SK-N-SH treated with all-trans-retinoic acid at 6 μM for 48 hours (cell line): ENCODE data around the gene LANCL2.

ENCODE experiments used
- ATAC-seq: fragments of 200-7000 bp; cut with Tn5 transposase; 3 replicates; pipeline ENCODE4 v1.9.1; 2020; ENCODE audit warnings: mild to moderate bottlenecking, moderate library complexity
- ARNTL ChIP-seq: fragments of 450-650 bp; formaldehyde crosslinking; IDR thresholded peaks from 2 replicates; pipeline ENCODE4 v1.5.0; 2020; ENCODE audit warnings: low read depth, mild to moderate bottlenecking, moderate library complexity, borderline replicate concordance
- BACH2 ChIP-seq: fragments of 250-450 bp; sonication (Bioruptor Pico); IDR thresholded peaks from 2 replicates; pipeline ENCODE4 v1.9.0; 2021; ENCODE audit warnings: mild to moderate bottlenecking, borderline replicate concordance
- CREB5 ChIP-seq: fragments of 250-450 bp; sonication (Bioruptor Pico); IDR thresholded peaks from 2 replicates; pipeline ENCODE4 v1.5.1; 2020; ENCODE audit warnings: low read depth, mild to moderate bottlenecking, moderate library complexity
- CSDC2 ChIP-seq: fragments of 250-450 bp; sonication (Bioruptor Pico); IDR thresholded peaks from 2 replicates; pipeline ENCODE4 v1.5.0; 2020; ENCODE audit warnings: mild to moderate bottlenecking, moderate library complexity
- ESRRG ChIP-seq: fragments of 250-450 bp; sonication (Bioruptor Pico); IDR thresholded peaks from 2 replicates; pipeline ENCODE4 v1.6.1; 2021; ENCODE audit warnings: mild to moderate bottlenecking
- GLIS3 ChIP-seq: fragments of 250-450 bp; sonication (Bioruptor Pico); IDR thresholded peaks from 2 replicates; pipeline ENCODE4 v1.5.0; 2020; ENCODE audit warnings: mild to moderate bottlenecking, moderate library complexity
- ISL1 ChIP-seq: fragments of 250-450 bp; sonication (Bioruptor Pico); IDR thresholded peaks from 2 replicates; pipeline ENCODE4 v2.1.2; 2022; ENCODE audit warnings: mild to moderate bottlenecking, moderate library complexity
- OSR1 ChIP-seq: fragments of 250-450 bp; sonication (Bioruptor Pico); IDR thresholded peaks from 2 replicates; pipeline ENCODE4 v1.8.0; 2022; ENCODE audit warnings: moderate library complexity, mild to moderate bottlenecking, inconsistent platforms
- PATZ1 ChIP-seq: fragments of 250-450 bp; sonication (Bioruptor Pico); IDR thresholded peaks from 2 replicates; pipeline ENCODE4 v1.8.0; 2020; ENCODE audit warnings: mild to moderate bottlenecking, moderate library complexity, borderline replicate concordance
- PPARA ChIP-seq: fragments of 250-450 bp; sonication (Bioruptor Pico); IDR thresholded peaks from 2 replicates; pipeline ENCODE4 v1.5.0; 2020; ENCODE audit warnings: mild to moderate bottlenecking, borderline replicate concordance
- RARB ChIP-seq: fragments of 250-450 bp; sonication (Bioruptor Pico); IDR thresholded peaks from 2 replicates; pipeline ENCODE4 v1.8.0; 2021; ENCODE audit warnings: mild to moderate bottlenecking, moderate library complexity
- TCF4 ChIP-seq: fragments of 250-450 bp; sonication (Bioruptor Pico); IDR thresholded peaks from 2 replicates; pipeline ENCODE4 v1.8.0; 2021; ENCODE audit warnings: mild to moderate bottlenecking, moderate library complexity, borderline replicate concordance
- ZC3H10 ChIP-seq: fragments of 250-450 bp; sonication (Bioruptor Pico); IDR thresholded peaks from 2 replicates; pipeline ENCODE4 v1.5.1; 2021; ENCODE audit warnings: mild to moderate bottlenecking, moderate library complexity
- ZFP3 ChIP-seq: fragments of 250-450 bp; sonication (Bioruptor Pico); IDR thresholded peaks from 2 replicates; pipeline ENCODE4 v1.5.0; 2020; ENCODE audit warnings: mild to moderate bottlenecking, moderate library complexity
- ZFP30 ChIP-seq: fragments of 450-650 bp; formaldehyde crosslinking; IDR thresholded peaks from 2 replicates; pipeline ENCODE4 v1.5.0; 2022; ENCODE audit warnings: mild to moderate bottlenecking, moderate library complexity
- ZNF565 ChIP-seq: fragments of 450-650 bp; formaldehyde crosslinking; conservative IDR thresholded peaks from 2 replicates; pipeline ENCODE4 v1.5.0; 2020; ENCODE audit warnings: low read depth, mild to moderate bottlenecking, moderate library complexity
- ZNF70 ChIP-seq: fragments of 450-650 bp; formaldehyde crosslinking; IDR thresholded peaks from 2 replicates; pipeline ENCODE4 v1.5.0; 2020; ENCODE audit warnings: mild to moderate bottlenecking, moderate library complexity
- ZNF8 ChIP-seq: fragments of 450-650 bp; formaldehyde crosslinking; IDR thresholded peaks from 2 replicates; pipeline ENCODE4 v1.5.0; 2020; ENCODE audit warnings: mild to moderate bottlenecking, moderate library complexity
- TF ChIP-seq, protein P1 (sequence below): fragments of 250-450 bp; sonication (Bioruptor Pico); IDR thresholded peaks from 2 replicates; pipeline ENCODE4 v1.8.0; 2021; ENCODE audit warnings: low read depth, mild to moderate bottlenecking, moderate library complexity, borderline replicate concordance
- TF ChIP-seq, protein P2 (sequence below): fragments of 250-450 bp; sonication (Bioruptor Pico); IDR thresholded peaks from 2 replicates; pipeline ENCODE4 v1.5.1; 2021; ENCODE audit warnings: mild to moderate bottlenecking, moderate library complexity
- TF ChIP-seq, protein P3 (sequence below): fragments of 250-450 bp; sonication (Bioruptor Pico); IDR thresholded peaks from 2 replicates; pipeline ENCODE4 v1.5.0; 2020; ENCODE audit warnings: mild to moderate bottlenecking, moderate library complexity

LANCL2 gene

GRCh38 chr7:55342216-55342871 is 22.8 kb upstream of the LANCL2 start (continued):
- no peak for TF ChIP-seq CREB5 (CRISPR knock-in tag)
- TF ChIP-seq, all 23 proteins: peak for 0

- TF ChIP-seq OSR1: no peak
- TF ChIP-seq ZC3H10 (CRISPR knock-in tag): no peak
- no peak for TF ChIP-seq ARNTL (CRISPR knock-in tag)
- TF ChIP-seq ZNF70 (CRISPR knock-in tag): no peak
- TF ChIP-seq, protein P1, sequence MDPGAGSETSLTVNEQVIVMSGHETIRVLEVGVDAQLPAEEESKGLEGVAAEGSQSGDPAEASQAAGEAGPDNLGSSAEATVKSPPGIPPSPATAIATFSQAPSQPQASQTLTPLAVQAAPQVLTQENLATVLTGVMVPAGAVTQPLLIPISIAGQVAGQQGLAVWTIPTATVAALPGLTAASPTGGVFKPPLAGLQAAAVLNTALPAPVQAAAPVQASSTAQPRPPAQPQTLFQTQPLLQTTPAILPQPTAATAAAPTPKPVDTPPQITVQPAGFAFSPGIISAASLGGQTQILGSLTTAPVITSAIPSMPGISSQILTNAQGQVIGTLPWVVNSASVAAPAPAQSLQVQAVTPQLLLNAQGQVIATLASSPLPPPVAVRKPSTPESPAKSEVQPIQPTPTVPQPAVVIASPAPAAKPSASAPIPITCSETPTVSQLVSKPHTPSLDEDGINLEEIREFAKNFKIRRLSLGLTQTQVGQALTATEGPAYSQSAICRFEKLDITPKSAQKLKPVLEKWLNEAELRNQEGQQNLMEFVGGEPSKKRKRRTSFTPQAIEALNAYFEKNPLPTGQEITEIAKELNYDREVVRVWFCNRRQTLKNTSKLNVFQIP (CRISPR knock-in tag): no peak
- TF ChIP-seq ISL1 (CRISPR knock-in tag): no peak
- TF ChIP-seq ZNF565 (CRISPR knock-in tag): no peak
- no peak for TF ChIP-seq GLIS3 (CRISPR knock-in tag)
- TF ChIP-seq ZFP30: no peak
- TF ChIP-seq ZFP3 (CRISPR knock-in tag): no peak
- TF ChIP-seq, protein P2, sequence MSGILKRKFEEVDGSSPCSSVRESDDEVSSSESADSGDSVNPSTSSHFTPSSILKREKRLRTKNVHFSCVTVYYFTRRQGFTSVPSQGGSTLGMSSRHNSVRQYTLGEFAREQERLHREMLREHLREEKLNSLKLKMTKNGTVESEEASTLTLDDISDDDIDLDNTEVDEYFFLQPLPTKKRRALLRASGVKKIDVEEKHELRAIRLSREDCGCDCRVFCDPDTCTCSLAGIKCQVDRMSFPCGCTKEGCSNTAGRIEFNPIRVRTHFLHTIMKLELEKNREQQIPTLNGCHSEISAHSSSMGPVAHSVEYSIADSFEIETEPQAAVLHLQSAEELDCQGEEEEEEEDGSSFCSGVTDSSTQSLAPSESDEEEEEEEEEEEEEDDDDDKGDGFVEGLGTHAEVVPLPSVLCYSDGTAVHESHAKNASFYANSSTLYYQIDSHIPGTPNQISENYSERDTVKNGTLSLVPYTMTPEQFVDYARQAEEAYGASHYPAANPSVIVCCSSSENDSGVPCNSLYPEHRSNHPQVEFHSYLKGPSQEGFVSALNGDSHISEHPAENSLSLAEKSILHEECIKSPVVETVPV (CRISPR knock-in tag): no peak
- no peak for TF ChIP-seq ZNF8 (CRISPR knock-in tag)
- TF ChIP-seq CREB5 (CRISPR knock-in tag): no peak
- ATAC-seq: no peak
These were observed 21.9 kb upstream of the LANCL2 start for GRCh38 chr7:55343002-55343781.

DNA sequence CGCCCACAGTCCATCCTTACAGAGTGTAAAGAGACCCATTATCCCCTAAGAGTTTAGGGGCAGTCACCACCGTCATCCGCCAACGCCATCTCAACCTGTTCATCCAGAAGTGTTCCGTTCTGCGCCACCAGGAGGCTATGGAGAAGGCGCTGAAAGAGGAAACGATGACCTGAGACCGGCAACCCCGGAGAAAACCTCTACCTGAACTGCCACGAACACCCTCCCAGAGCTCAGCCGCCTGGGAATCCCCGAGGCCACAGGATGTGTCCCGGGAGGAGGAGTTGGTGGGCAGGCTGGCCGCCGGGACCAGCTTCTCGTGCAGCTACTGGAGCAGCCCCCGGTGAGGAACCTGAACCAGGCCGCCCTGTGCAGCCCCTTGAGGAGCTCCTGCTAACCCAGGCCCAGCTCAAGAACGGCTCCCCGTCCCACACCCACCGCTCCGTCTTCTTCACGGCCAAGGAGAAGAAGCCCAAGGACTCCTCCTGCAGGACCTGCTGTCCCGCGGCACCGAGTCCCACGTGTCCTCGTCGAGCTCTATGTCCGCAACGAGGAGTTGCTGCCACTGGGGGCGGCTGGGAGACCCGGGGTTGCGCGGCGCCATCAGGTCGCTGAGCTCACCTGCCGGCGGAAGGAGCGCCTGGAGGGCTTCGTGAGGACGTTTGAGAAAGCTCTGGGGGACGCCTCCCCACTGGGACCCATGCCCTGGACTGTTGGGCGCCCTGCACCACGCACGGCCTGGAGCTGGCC is 21.1 kb upstream of the LANCL2 start:
- ATAC-seq: no peak
- TF ChIP-seq ZC3H10 (CRISPR knock-in tag) (no peak), CSDC2 (no peak), PATZ1 (CRISPR knock-in tag) (no peak), ARNTL (CRISPR knock-in tag) (no peak), BACH2 (CRISPR knock-in tag) (no peak), PPARA (CRISPR knock-in tag) (no peak), GLIS3 (CRISPR knock-in tag) (no peak), ISL1 (CRISPR knock-in tag) (no peak), ZFP3 (CRISPR knock-in tag) (no peak), OSR1 (no peak), CREB5 (CRISPR knock-in tag) (no peak), ESRRG (CRISPR knock-in tag) (no peak), TCF4 (no peak), RARB (no peak)
- TF ChIP-seq, protein P2 (CRISPR knock-in tag): no peak
- TF ChIP-seq, protein P3, sequence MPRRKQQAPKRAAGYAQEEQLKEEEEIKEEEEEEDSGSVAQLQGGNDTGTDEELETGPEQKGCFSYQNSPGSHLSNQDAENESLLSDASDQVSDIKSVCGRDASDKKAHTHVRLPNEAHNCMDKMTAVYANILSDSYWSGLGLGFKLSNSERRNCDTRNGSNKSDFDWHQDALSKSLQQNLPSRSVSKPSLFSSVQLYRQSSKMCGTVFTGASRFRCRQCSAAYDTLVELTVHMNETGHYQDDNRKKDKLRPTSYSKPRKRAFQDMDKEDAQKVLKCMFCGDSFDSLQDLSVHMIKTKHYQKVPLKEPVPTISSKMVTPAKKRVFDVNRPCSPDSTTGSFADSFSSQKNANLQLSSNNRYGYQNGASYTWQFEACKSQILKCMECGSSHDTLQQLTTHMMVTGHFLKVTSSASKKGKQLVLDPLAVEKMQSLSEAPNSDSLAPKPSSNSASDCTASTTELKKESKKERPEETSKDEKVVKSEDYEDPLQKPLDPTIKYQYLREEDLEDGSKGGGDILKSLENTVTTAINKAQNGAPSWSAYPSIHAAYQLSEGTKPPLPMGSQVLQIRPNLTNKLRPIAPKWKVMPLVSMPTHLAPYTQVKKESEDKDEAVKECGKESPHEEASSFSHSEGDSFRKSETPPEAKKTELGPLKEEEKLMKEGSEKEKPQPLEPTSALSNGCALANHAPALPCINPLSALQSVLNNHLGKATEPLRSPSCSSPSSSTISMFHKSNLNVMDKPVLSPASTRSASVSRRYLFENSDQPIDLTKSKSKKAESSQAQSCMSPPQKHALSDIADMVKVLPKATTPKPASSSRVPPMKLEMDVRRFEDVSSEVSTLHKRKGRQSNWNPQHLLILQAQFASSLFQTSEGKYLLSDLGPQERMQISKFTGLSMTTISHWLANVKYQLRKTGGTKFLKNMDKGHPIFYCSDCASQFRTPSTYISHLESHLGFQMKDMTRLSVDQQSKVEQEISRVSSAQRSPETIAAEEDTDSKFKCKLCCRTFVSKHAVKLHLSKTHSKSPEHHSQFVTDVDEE (CRISPR knock-in tag): no peak
